Right kidney (tissue), 9 donors: ENCODE data around the gene ASL.
"Not testable (repeated sequence)": the region's sequence is repeated elsewhere in the genome, so short reads cannot be mapped to it uniquely, and the experiment has no call there.

Experiments
- DNase-seq: peaks from one replicate; pipeline ENCODE4 v3.0.0-alpha.2; 2016
- long read RNA-seq, 8 donors: transcript quantifications; one replicate each; lab custom pipeline, GENCODE V29; 2026

Gene ASL
- long read RNA-seq, donor 1, partial matches to known transcripts: 0 of 6 reads
- long read RNA-seq, donor 1, other reads (novel, unspliced or antisense): 0 of 6 reads
- long read RNA-seq, donor 2, transcript ASL-201 (17 exons, 2,143 nt): major isoform, 5 of 10 reads
- long read RNA-seq, donor 2, partial matches to known transcripts: 0 of 10 reads
- long read RNA-seq, donor 2, other reads (novel, unspliced or antisense): 0 of 10 reads
- long read RNA-seq, donor 3, partial matches to known transcripts: 0 of 2 reads
- long read RNA-seq, donor 3, other reads (novel, unspliced or antisense): 0 of 2 reads
- long read RNA-seq, donor 4, partial matches to known transcripts: 0 of 8 reads
- long read RNA-seq, donor 4, other reads (novel, unspliced or antisense): 0 of 8 reads
- long read RNA-seq, donor 5, partial matches to known transcripts: 6 of 11 reads
- long read RNA-seq, donor 5, other reads (novel, unspliced or antisense): 0 of 11 reads
- long read RNA-seq, donor 6, transcript ASL-201 (17 exons, 2,143 nt): major isoform, 5 of 9 reads
- long read RNA-seq, donor 6, partial matches to known transcripts: 0 of 9 reads
- long read RNA-seq, donor 6, other reads (novel, unspliced or antisense): 0 of 9 reads
- long read RNA-seq, donor 7, transcript ASL-205 (16 exons, 1,622 nt): major isoform, 5 of 17 reads
- long read RNA-seq, donor 7, partial matches to known transcripts: 5 of 17 reads
- long read RNA-seq, donor 7, other reads (novel, unspliced or antisense): 0 of 17 reads
- long read RNA-seq, donor 8, partial matches to known transcripts: 0 of 11 reads
- long read RNA-seq, donor 8, other reads (novel, unspliced or antisense): 0 of 11 reads

DNA sequence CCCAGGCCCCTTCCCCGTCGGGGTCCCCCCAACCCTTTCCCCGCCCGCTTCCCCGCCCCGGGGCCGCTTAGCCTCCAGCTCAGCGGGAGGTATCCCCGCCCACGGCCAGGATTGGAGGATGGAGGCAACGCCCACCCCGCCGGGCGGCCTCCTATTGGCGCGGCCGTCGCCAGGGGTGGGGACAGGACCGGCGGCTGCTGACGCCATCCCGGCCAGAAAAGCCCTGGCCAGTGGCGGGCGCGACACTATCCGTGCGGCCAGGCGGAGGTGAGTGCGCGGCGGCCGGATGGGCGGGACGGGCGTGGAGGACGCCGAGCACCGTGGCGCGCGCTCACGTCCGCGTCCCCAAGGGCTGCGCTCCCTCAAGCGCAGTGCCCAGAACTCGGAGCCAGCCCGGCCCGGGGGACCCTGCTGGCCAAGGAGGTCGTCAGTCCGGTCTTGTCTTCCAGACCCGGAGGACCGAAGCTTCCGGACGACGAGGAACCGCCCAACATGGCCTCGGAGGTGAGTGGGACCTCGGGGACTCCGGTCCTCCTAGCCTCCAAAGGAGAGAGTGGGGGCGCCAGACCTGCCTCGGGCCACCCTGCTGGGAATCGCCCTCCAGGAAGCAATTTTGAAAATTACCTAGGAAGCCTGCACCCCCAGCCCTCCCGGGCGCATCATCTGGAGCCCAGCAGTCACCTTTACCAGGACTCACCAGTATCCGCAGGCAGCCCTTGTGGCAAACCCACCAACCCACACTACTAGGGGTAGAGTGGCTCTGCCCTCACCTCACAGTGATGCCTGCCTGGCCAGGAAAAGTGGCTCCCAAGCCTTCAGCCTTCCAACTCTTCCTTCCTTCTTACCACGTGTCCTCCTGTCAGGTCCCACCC is at the start of gene ASL:
TSS of gene ASL (plus strand) at position 230 of the 872 bp plus-strand sequence. CDS start at position 493, 263 bp downstream.
- DNase-seq: peak; percentile 90

DNA sequence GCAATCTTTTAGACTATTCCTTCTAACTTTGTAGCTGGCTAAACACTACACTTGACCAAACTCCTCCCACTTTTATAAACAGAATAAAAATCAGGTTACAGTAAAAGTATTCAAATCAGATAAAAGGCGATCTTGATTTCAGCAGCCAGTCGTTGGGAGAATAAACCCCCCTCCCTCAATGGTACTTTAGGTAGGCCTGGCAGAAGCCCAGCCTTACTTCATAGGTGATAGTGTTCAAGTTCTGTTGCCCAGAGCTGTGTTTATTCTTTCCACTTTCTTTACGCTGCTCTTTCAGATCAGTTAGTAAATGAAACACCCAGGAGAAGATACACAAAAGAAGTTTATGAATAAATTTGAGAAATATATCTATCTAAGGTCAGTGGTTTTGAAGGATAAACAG is 47.3 kb upstream of the ASL start:
- DNase-seq: not testable (repeated sequence)

DNA sequence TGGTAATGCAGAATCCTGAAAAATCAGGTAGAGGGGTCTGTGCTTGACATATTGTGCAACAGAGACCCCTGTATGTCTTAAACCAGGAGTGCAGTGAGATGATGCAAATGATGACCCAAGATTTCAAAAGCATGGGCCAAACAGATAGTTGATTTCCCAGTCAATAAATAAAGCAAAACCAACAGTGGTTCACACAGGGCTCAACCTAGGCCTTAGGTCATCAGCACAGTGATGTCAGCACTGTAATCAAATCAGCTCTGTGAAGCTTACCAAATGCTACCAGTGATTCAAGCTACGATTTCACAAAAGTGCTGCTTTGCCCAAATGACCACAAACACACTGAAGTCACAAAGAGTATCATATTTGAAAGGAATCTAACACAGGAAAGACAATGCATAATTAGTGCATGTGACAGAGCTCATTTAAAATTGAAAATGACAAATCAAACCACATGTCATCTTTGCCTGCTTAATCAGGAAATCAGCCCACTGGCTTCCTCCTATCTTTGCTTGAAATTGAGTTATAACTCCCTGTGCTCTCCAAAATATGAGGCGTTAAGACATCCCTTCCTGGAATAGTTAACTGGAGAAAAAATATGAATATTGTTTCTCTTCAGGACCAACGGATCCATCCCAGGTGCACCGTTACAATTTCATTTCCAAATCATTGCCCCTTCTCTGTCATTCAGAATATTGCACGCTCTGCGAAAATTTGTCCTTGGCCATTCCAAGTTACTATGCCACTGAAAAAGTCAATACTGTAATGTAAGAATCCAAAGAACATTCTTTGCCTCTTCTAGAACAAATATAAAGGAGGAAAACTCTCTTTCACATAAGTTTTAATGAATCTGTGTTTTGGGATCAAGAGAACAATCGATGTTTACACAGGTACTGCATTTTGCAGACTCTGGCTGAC is 41.9 kb upstream of the ASL start:
- no peak for DNase-seq

DNA sequence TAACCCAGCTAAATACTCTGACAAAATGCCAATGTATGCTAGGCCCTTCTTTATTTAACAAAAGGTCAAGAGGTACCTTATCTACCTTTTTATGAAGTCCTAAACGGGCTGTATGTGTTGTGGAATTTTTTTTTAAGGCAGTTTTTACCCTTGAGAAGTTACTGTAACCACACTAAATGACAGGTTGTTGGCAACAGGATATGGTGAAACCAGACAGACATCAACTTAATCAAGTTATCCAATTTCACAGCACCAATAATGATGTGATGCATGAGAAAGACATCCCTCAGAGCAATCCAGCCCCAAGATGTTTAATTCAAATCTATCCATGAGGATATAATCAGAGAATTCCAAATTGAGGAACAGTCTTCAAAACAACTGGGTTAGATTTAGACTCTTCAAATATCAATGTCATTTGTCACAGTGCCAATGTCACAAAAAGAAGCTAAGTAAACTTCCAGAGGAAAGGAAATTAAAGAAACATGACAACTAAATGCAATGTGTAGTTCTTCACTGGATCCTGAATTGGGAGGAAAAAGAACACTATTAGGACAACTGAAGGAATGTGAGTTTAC is 41.1 kb upstream of the ASL start:
- DNase-seq: not testable (repeated sequence)

DNA sequence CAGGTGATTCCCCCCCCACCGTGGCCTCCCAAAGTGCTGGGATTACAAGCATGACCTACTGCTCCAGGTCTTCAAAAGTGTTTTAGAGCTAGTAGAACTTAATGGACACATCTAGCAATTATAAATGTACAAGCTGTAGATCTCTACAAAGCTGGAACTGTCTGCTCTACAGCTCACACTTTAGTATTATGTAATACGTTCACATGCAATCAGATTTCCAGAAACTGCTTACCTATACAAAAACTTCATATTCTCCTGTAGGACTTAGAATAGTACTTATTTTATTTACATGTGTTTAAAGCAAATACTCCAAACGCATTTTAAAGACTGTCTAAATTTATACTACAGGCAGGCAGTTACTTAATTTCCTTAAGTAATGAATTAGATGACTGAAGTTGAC is 39.2 kb upstream of the ASL start:
- DNase-seq: no peak

DNA sequence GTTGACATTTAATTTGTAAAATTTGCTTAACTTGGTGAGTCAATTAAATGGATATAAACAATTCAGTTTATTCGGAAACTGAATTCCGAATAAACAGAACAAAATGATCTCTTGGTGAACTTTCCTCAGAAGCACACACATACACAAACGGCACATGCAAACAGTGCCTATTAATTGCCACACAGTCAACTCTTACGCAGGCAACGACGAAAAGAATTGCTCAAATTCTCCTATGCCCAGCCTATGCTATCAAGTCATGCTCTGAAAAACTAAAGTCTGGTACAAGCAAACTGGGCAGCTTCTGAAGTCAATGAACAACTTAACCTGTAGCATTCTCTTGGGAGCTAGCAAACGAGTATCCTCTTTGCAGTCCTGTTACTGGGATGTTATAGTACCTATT is 38.8 kb upstream of the ASL start:
- DNase-seq: no peak

DNA sequence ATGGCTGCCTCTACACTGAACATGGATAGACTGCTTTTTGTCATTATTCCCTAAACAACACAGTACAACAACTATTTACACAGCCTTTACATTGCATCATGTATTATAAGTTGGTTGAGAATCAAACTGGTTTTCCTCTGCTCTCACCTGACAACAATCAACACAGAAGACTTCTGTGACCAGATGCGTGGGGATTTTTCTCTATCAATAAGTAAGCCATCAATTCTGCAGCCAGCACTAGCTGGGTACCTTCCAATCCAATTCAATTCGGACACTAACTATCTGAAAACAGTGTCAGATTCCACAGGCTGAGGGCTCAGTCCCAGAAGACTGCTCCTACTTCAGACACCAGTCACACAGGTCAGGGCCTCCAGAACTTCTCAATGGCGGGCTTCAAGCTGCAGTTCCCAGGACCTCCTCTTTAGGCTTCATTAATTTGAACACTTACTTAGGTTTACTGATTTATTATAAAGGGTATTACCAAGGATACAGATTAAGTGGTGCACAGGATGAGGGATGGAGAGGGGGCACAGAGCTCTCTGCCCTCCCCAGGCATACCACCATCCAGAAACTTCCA is 36.4 kb upstream of the ASL start:
- DNase-seq: no peak

DNA sequence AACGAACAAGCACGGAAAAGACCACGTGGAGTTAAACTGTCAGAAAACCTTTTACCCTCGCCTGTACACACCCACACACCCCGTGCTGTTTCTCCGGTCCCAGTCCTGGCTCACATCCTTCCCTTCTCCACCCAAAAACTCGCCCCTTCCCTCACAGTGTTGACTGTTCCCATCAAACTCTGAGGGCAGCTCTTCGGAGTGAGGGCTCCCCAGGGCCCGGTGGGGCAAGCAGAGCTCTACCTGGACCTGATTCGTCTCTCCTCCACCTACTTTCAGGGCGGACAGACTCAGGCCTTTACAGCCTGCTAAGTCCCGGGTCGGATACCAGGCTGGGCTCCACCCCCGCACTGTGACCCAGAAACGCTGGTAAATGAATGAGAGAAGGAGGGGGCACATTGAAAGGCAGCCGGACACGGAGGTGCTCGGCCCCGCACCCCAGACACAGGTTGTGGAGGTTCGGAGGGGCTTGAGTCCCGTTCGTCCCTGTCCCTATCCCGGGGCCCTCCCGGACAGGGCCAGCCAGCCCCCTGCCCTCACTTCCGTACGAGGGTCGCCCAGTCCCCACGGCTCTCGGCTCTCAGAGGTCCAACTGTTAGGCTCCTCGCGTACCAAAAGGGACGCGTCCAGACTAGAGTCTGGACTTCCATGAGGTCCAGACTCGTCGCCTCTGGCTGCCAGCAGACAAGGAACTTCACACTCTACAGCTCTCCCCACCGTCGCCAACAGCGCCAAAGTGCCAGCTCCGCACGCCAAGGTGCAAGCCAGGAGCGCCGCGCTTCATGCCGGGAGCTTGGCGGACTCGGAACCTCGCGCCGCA is 31.7 kb upstream of the ASL start:
- DNase-seq: peak; percentile 74

DNA sequence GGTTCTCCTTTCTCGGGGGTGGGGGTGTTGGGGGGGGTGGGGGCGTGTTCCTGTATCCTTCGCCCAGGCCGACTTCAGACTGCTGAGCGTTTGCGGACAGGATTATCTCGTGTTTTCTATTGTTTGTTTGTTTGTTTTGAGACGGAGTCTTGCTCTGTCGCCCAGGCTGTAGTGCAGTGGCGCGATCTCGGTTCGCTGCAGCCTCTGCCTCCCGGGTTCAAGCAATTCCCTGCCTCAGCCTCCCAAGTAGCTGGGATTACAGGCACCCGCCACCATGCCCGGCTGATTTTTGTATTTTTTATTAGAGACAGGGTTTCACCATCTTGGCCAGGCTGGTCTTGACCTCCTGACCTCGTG is 31.1 kb upstream of the ASL start:
- DNase-seq: not testable (repeated sequence)

DNA sequence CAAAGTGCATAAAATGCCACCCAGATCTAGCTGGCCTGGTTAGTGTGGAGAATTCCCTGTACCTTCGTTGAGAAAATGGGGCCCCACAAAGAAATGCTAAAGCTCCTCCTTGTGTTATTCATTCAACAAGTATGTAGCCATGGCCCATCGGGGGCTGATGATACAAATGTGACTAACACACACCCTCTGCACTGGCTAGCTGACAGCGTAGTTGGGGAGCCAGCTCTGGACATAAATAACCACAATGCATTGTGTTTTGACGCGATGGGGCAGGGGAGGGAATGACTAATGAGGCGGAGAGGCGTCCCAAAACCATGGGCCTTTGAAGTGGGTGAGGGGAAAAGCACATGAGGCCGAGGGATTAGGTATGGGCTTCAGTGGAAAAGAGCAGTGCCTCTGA is 28.2 kb upstream of the ASL start:
- DNase-seq: no peak

DNA sequence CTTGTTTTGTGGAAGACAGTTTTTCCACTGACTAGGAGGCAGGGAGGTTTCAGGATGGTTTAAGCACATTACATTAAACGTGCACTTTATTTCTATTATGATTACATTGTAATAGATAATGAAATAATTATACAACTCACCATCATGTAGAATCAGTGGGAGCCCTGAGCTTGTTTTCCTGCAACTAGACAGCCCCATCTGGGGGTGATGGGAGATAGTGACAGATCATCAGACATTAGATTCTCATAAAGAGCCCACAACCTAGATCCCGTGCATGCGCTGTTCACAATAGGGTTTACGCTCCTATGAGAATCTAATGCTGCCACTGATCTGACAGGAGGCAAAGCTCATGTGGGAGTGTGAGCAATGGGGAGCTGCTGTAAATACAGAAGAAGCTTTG is 25.7 kb upstream of the ASL start:
- not testable (repeated sequence) for DNase-seq

DNA sequence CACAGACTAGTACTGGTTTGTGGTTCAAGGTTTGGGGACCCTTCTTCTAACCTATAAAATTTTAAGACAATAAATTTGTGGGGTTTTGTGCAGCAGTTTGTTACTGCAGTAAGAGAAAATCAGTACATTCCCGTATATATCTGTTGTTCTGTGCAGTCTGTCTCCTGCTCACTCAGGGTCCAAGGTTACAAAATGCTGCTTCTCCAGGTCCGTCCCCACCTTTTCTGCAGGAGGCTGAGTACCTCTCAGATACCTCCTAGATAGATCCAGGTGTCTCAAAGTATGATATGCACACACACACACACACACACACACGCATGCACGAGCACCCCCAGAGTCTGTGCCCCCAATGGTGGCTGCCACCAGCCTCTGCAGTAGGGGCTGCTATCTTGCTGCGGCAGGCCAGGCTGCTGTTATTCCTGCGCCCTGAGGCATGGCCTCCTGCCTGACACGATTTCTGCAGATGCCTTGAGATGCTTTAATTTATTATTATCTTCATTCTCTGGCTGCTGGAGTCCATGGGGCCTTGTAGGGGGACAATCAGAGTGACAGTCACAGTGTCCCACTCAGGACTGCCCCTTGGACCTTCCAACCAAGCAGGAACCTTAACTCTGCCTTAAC is 25.2 kb upstream of the ASL start:
- DNase-seq: no peak

DNA sequence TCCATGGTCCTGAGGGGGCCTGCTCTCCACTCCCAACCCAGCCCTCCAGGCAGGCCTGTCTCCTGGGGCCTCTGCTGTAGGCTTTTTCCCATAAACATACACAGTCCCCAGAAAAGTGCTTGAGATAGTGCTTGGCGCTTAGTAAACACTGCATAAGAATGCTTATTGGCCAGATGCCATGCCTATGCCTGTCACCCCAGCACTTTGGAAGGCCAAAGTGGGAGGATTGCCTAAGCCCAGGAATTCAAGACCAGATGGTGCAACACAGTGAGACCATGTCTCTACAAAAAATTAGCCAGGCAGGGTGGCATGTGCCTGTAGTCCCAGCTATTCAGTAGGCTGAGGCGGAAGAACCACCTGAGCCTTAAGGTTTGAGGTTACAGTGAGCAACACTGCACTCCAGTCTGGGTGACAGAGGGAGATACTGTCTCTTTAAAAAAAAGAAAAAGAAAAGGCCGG is 24.6 kb upstream of the ASL start:
- DNase-seq: no peak

DNA sequence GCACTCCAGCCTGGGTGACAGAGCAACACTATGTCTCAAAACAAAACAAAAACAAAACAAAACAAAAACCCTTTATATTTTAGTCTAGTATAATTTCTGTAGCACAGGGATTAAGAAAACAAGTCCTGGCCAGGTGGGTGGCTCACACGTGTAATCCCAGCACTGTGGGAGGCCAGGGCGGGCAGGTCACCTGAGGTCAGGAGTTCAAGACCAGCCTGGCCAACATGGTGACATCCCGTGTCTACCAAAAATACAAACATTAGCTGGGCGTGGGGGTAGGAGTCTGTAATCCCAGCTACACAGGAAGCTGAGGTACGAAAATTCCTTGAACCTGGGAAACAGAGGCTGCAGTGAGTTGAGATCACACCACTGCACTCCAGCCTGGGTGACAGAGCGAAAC is 23.2 kb upstream of the ASL start:
- DNase-seq: no peak

DNA sequence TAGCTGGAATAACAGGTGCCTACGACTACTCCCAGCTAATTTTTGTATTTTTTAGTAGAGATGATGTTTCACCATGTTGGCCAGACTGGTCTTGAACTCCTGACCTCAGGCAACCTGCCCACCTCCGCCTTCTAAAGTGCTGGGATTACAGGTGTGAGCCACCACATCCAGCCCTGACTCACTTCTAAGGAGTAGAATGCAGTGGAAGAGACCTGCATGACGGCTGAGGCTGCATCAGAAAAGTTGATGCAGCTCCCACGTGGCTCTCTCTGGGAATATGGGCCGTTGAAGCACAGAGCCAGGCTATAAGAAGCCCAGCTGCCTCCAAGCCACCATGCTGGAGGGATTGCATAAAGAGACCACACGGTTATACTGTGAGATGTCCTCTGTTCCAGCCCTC is 21.6 kb upstream of the ASL start:
- DNase-seq: no peak

DNA sequence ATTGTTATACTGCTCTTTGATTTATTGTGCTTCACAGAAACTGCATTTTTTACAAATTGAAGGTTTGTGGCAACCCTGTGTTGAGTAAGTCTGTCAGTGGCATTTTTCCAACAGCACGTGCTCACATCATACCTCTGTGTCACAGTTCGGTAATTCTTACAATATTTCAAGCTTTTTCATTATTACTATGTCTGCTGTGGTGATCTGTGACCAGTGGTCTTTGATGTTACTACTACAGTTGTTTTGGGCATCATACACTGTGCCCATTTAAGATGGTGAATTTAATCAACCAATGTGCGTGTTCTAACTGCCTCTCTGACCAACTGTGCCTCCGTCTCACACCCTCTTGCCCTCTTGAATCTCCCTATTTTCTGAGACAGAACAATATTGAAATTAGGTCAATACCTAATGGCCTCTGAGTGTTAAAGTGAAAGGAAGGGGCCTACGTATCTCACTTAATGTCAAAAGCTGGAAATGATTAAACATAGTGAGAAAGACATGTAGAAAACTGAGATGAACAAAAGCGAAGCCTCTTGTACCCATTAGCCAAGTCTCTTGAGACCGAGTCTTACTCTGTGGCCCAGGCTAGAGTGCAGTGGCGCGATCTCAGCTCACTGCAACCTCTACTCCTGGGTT is 20.2 kb upstream of the ASL start:
- DNase-seq: no peak

DNA sequence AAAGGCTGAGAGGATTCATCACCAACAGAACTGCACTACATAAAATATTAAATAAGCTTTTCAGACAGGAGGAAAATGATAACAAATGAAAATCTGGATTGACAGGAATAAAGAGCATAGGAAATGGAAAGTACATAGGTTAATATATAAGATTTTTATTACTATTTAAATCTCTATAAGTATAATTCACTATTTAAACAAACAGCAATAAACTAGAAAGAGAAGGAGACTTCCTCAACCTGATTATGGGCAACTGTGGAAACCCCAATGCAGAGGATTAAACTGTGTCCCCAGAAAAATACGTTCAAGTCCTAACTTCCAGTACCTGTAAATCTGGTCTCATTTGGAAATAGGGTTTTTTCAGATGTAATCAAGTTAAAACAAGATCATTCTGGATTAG is 14.8 kb upstream of the ASL start:
- no peak for DNase-seq

DNA sequence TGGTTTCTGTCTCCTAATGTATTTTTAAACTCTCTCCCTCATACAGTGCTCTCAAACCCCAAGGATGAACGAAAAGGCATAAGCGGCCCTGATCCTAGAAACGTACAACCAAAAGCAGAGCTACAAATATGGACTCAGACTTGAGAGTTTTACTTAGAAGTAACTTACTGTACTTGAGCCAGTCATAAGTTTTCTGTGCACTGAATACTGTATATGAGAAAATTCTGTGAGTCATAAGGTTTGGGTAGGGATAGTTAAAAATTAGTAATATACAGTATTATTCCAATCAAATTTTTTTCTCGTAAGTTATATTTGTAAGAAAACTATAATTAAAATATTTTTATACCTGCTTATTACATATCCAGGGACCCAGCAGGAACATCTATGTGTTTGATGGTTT is 5.9 kb upstream of the ASL start:
- DNase-seq: no peak

DNA sequence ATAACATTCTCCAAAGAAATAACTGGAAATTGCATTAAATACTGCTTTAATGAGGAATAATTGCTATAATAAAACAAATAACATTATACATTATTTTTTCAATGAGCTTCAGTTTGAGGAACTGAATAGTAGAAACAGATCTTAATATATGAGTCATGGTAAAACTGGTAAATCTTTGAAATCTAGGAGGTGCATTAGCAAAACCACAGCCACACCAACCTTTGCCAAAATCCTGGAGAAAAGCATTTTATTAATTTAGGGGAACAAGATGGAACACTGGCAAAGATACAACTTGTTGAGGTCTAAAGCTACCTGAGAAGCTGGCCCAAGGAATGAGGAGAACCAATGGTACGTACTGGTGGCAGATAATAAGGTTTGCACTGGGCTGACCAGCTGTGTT is 5.4 kb upstream of the ASL start:
- DNase-seq: no peak
